Body of pancreas (tissue), 4 donors: Measurements from ENCODE around the gene KIF21A.

Experiments
- CTCF ChIP-seq, 7 experiments: fragments of 450-650 bp in 4 of 7; fragments of 200-600 bp in 3 of 7; sonication (generic) in 3 of 7; IDR thresholded peaks; one replicate each; pipeline ENCODE4 v1.5.1; 2016 to 2019; ENCODE audit warnings: antibody characterized with exemption in 7 of 7
- POLR2A ChIP-seq, 3 donors: fragments of 450-650 bp; IDR thresholded peaks; one replicate each; pipeline ENCODE4 v1.6.1; 2016; ENCODE audit warnings: antibody characterized with exemption in 3 of 3, mild to moderate bottlenecking in 2 of 3

GRCh38 chr12:39341761-39342160 lies 101.2 kb downstream of the KIF21A start:
- no peak for TF ChIP-seq CTCF (IDR thresholded peaks at IDR 0.05)
- TF ChIP-seq POLR2A (IDR thresholded peaks at IDR 0.05), result no peak
